GM12878 (cell line): ENCODE results near the gene NAA10.

Experiments
- CHD4 ChIP-seq: fragments of 200-600 bp; sonication (generic); IDR thresholded peaks from 2 replicates; pipeline ENCODE4 v1.6.1; 2016; ENCODE audit warnings: mild to moderate bottlenecking
- CTCF ChIP-seq, 3 experiments: IDR thresholded peaks in 2 of 3; conservative IDR thresholded peaks in 1 of 3; 2 replicates each; pipeline ENCODE4 v1.5.1; 2011; ENCODE audit warnings: low read depth in 3 of 3, low read length in 3 of 3, mild to moderate bottlenecking in 3 of 3, control low read depth in 2 of 3, moderate library complexity in 2 of 3, inconsistent platforms in 1 of 3, mixed read lengths in 1 of 3; ENCODE audit not compliant: control insufficient read depth in 2 of 3, insufficient read depth in 1 of 3; ENCODE audit errors: extremely low read depth in 1 of 3
- SREBF2 ChIP-seq: IDR thresholded peaks from 2 replicates; pipeline ENCODE4 v1.6.1; 2012; ENCODE audit warnings: mild to moderate bottlenecking, low read length
- TCF7 ChIP-seq: IDR thresholded peaks from 2 replicates; pipeline ENCODE4 v1.6.1; 2014; ENCODE audit warnings: antibody characterized with exemption, borderline replicate concordance
- TF ChIP-seq, protein P1 (sequence below): IDR thresholded peaks from 2 replicates; pipeline ENCODE4 v1.6.1; 2011; ENCODE audit warnings: borderline replicate concordance, low read depth, mild to moderate bottlenecking, moderate library complexity, mixed read lengths, low read length; ENCODE audit not compliant: insufficient read depth; ENCODE audit errors: extremely low read length

DNA sequence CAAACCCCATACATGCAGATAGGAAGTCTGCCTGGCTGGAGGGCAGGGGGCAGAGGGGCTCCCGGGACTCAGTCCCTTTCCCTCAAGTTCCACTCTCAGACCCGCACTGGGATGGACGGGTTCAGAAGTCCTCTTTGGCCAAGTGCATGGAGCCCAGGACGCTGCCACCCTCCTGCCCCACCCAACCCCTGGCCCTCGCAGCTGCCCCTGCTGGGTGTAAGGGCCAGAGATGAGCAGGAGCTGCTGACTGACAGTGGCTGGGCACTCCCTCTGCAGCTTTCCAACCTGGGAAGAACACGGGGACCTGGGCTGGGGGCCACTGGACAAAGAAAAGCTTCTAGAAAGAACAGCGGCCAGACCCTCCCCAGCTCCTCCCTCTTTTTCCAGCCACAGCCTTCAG, 52.3 kb downstream of the NAA10 start:
- TF ChIP-seq TCF7 (no peak), CTCF (IDR thresholded peaks at IDR 0.05 in 2 of 3, conservative IDR thresholded peaks at IDR 0.05 in 1 of 3; ENCODE audit: control insufficient read depth in 2 of 3, extremely low read depth in 1 of 3, insufficient read depth in 1 of 3, low read depth in 3 of 3, low read length in 3 of 3) (no peak), SREBF2 (no peak), CHD4 (no peak)
- TF ChIP-seq, protein P1, sequence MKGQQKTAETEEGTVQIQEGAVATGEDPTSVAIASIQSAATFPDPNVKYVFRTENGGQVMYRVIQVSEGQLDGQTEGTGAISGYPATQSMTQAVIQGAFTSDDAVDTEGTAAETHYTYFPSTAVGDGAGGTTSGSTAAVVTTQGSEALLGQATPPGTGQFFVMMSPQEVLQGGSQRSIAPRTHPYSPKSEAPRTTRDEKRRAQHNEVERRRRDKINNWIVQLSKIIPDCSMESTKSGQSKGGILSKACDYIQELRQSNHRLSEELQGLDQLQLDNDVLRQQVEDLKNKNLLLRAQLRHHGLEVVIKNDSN, result no peak
